CD14-positive monocyte (primary cell): ENCODE results near the gene CLPSL1. TPM values are rescaled to one million over a fixed set of nuclear protein-coding genes. Genes with fewer than 3 reads are reported as not detected.

Source experiments
- DNase-seq, 3 donors: peaks; one replicate each; pipeline ENCODE4 v3.0.0-alpha.2; 2011 to 2022
- H2AFZ ChIP-seq: 2 replicates; pipeline ENCODE4 v1.6.0; 2012; ENCODE audit warnings: mild to moderate bottlenecking, low read depth, low read length, inconsistent platforms; ENCODE audit not compliant: insufficient read depth, poor library complexity, severe bottlenecking
- H3K27ac ChIP-seq, 2 donors: 1 replicate in 1 of 2; 2 replicates in 1 of 2; pipeline ENCODE4 v1.5.1; 2012 to 2013; ENCODE audit warnings: low read length in 2 of 2, control low read depth in 1 of 2, inconsistent platforms in 1 of 2, low read depth in 1 of 2, mild to moderate bottlenecking in 1 of 2
- H3K27me3 ChIP-seq, 2 donors: one replicate each; pipeline versions ENCODE4 v1.6.0 to v1.6.1; 2011 to 2013; ENCODE audit warnings: low read length in 2 of 2; ENCODE audit not compliant: control insufficient read depth in 2 of 2, insufficient read depth in 2 of 2
- H3K36me3 ChIP-seq, 2 donors: replicated peaks in 1 of 2; 1 replicate in 1 of 2; 2 replicates in 1 of 2; pipeline versions ENCODE4 v1.5.1 to v1.6.1; 2012 to 2013; ENCODE audit warnings: low read length in 2 of 2, control low read depth in 1 of 2, inconsistent platforms in 1 of 2, mild to moderate bottlenecking in 1 of 2; ENCODE audit not compliant: insufficient read depth in 2 of 2, control insufficient read depth in 1 of 2
- H3K4me1 ChIP-seq, 2 donors: 1 replicate in 1 of 2; 2 replicates in 1 of 2; pipeline versions ENCODE4 v1.5.1 to v1.6.1; 2012 to 2013; ENCODE audit warnings: low read length in 2 of 2, control low read depth in 1 of 2, inconsistent platforms in 1 of 2, mild to moderate bottlenecking in 1 of 2, moderate library complexity in 1 of 2; ENCODE audit not compliant: insufficient read depth in 2 of 2, control insufficient read depth in 1 of 2
- H3K4me2 ChIP-seq: replicated peaks from 2 replicates; pipeline ENCODE3; 2012; ENCODE audit warnings: low read length, moderate library complexity, mild to moderate bottlenecking; ENCODE audit not compliant: poor library complexity, severe bottlenecking; ENCODE audit errors: extremely low read depth
- H3K4me3 ChIP-seq, 3 experiments: fragments of 200-600 bp in 1 of 3; sonication (generic) in 1 of 3; replicated peaks in 1 of 3; 1 replicate in 2 of 3; 2 replicates in 1 of 3; pipeline ENCODE4 v1.5.1; 2011 to 2013; ENCODE audit warnings: low read length in 3 of 3, mild to moderate bottlenecking in 3 of 3, control low read depth in 2 of 3, low read depth in 2 of 3, inconsistent platforms in 1 of 3, moderate library complexity in 1 of 3
- H3K79me2 ChIP-seq: 2 replicates; pipeline ENCODE4 v1.6.0; 2012; ENCODE audit warnings: mild to moderate bottlenecking, control low read depth, inconsistent platforms, low read length, moderate library complexity; ENCODE audit not compliant: insufficient read depth
- H3K9ac ChIP-seq: 2 replicates; pipeline ENCODE4 v1.6.0; 2017; ENCODE audit warnings: low read length, mild to moderate bottlenecking; ENCODE audit not compliant: insufficient read depth, poor library complexity, severe bottlenecking
- H3K9me3 ChIP-seq, 2 donors: replicated peaks in 1 of 2; 1 replicate in 1 of 2; 2 replicates in 1 of 2; pipeline versions ENCODE4 v1.5.1 to v1.6.1; 2012 to 2013; ENCODE audit warnings: low read length in 2 of 2, control low read depth in 1 of 2; ENCODE audit not compliant: control insufficient read depth in 1 of 2, insufficient read depth in 1 of 2
- H4K20me1 ChIP-seq: 2 replicates; pipeline ENCODE4 v1.6.0; 2012; ENCODE audit warnings: mild to moderate bottlenecking, low read length, control low read depth, moderate library complexity; ENCODE audit not compliant: insufficient read depth
- H3K27ac Mint-ChIP-seq, 7 donors: one replicate each; pipeline ENCODE4 v1.8.0; 2020; ENCODE audit warnings: mild to moderate bottlenecking in 7 of 7, mixed read lengths in 7 of 7, moderate library complexity in 6 of 7, inconsistent platforms in 2 of 7
- H3K27me3 Mint-ChIP-seq, 3 donors: one replicate each; pipeline ENCODE4 v1.8.0; 2021 to 2022; ENCODE audit warnings: low read depth in 3 of 3, mild to moderate bottlenecking in 3 of 3, mixed read lengths in 3 of 3, moderate library complexity in 3 of 3, inconsistent platforms in 1 of 3
- H3K36me3 Mint-ChIP-seq, 2 donors: one replicate each; pipeline ENCODE4 v1.8.0; 2020; ENCODE audit warnings: mixed read lengths in 2 of 2, inconsistent platforms in 1 of 2, mild to moderate bottlenecking in 1 of 2
- H3K4me1 Mint-ChIP-seq: one replicate; pipeline ENCODE4 v1.8.0; 2020; ENCODE audit warnings: mild to moderate bottlenecking, mixed read lengths
- H3K4me3 Mint-ChIP-seq, 2 donors: one replicate each; pipeline ENCODE4 v1.8.0; 2020; ENCODE audit warnings: mild to moderate bottlenecking in 2 of 2, mixed read lengths in 2 of 2, moderate library complexity in 1 of 2
- H3K9me3 Mint-ChIP-seq, 7 donors: one replicate each; pipeline ENCODE4 v1.8.0; 2020 to 2022; ENCODE audit warnings: mixed read lengths in 7 of 7, mild to moderate bottlenecking in 6 of 7, moderate library complexity in 6 of 7, inconsistent platforms in 2 of 7
- CTCF ChIP-seq: fragments of 200-600 bp; IDR thresholded peaks from one replicate; pipeline ENCODE4 v1.8.0; 2022; ENCODE audit warnings: antibody characterized with exemption, mild to moderate bottlenecking
- WGBS: methylation state at CpG from one replicate; pipeline ENCODE4 v1.1.5; 2013; ENCODE audit warnings: missing lambda C conversion rate; ENCODE audit not compliant: insufficient coverage; 5-methylcytosine and 5-hydroxymethylcytosine counted together
- intact Hi-C, 2 donors: fragments of 100-400 bp; cut with micrococcal nuclease; formaldehyde crosslinking; loops; one replicate each; pipeline versions ENCODE4 v1.15.0 to v1.15.1; 2023
- polyA plus RNA-seq, 3 donors: library from polyadenylated mRNA; depleted of rRNA in 1 of 3; unstranded in 2 of 3; stranded (reverse) in 1 of 3; fragments of 300-500 nt in 2 of 3; fragments of >200 nt in 1 of 3; fragmentation: Illumina TruSeq in 2 of 3; gene quantifications; 1 replicate in 2 of 3; 2 replicates in 1 of 3; pipeline ENCODE4 v1.2.3, GENCODE V29; 2012 to 2021

Gene CLPSL1
- polyA plus RNA-seq, 3 donors, result not detected

- H3K27me3 ChIP-seq, result no peaks in the 10 kb centered on the region
- WGBS, result 100% methylated on average over 1 of the region's 7 CpGs
- H3K36me3 ChIP-seq, result peaks cover 0 to 8% of the 10 kb centered on the region in 2 donors
- intact Hi-C loops, result no loop called here
- peak; percentile 55 to 76 (median 75) for DNase-seq
- no peak overlapping the region for H3K4me3 Mint-ChIP-seq
- peak overlapping the region; percentile 64 to 84 (median 74) for H3K27ac Mint-ChIP-seq
- H3K9me3 ChIP-seq, result no peaks in the 10 kb centered on the region
- peaks cover 0 to 3% (median 2%) of the 10 kb centered on the region in 3 donors for H3K27me3 Mint-ChIP-seq
- peaks cover 49 to 51% of the 10 kb centered on the region in 2 donors for H3K4me1 ChIP-seq
- H3K4me1 Mint-ChIP-seq, result peaks cover 48% of the 10 kb centered on the region
- no peak overlapping the region for H3K9ac ChIP-seq
- peaks cover 11 to 25% of the 10 kb centered on the region in 2 donors for H3K36me3 Mint-ChIP-seq
- peak overlapping the region; percentile 31 for H3K4me2 ChIP-seq
- no peak for TF ChIP-seq CTCF
- no peaks in the 10 kb centered on the region for H3K79me2 ChIP-seq
- H3K9me3 Mint-ChIP-seq, result peaks cover 0 to 4% (median 2%) of the 10 kb centered on the region in 7 donors
- H4K20me1 ChIP-seq, result no peaks in the 10 kb centered on the region
- peak overlapping the region; percentile 29 to 75 for H3K27ac ChIP-seq
- H2AFZ ChIP-seq, result no peak overlapping the region
- H3K4me3 ChIP-seq, result no peak overlapping the region
Observed at GRCh38 chr6:35833536-35833935, 52.7 kb downstream of the CLPSL1 start.

Other genes with a start within 250 kb of the CLPSL1 start
- 10 to 100 TPM; 20.2 to 58.5 (median 56.9) TPM for gene FKBP5, start 92.1 kb upstream of the CLPSL1 start, polyA plus RNA-seq
- gene ARMC12, start 44.0 kb upstream of the CLPSL1 start, polyA plus RNA-seq, result 1 to 10 TPM in 1 of 3 donors, not detected in 2; 2.7 TPM
- not detected for gene CLPSL2, start 4.4 kb upstream of the CLPSL1 start, polyA plus RNA-seq
- not detected for gene CLPS, start 16.3 kb downstream of the CLPSL1 start, polyA plus RNA-seq
- gene LHFPL5, start 24.3 kb downstream of the CLPSL1 start, polyA plus RNA-seq, result not detected
- 10 to 100 TPM in 2 of 3 donors, 1 to 10 TPM in 1; 7.2 to 24.8 (median 20.5) TPM for gene SRPK1, start 140.1 kb downstream of the CLPSL1 start, polyA plus RNA-seq
- gene SLC26A8, start 243.6 kb downstream of the CLPSL1 start, polyA plus RNA-seq, result 1 to 10 TPM in 2 of 3 donors, under 1 TPM in 1; 0.52 to 1.7 (median 1.5) TPM
- gene MAPK14, start 246.8 kb downstream of the CLPSL1 start, polyA plus RNA-seq, result 10 to 100 TPM; 56.6 to 96.6 (median 83.7) TPM